T-helper 1 cell treated with Interleukin-12 subunit alpha and Interleukin-12 subunit beta and Interleukin-4 antibody, amounts not matched to agents 30 μg/mL and 1 μg/mL, for 36 hours (primary cell): ENCODE data around the gene BAD.
"Not testable (repeated sequence)": the region's sequence is repeated elsewhere in the genome, so short reads cannot be mapped to it uniquely, and the experiment has no call there.

ENCODE experiments used
- H3K27ac Mint-ChIP-seq: one replicate; pipeline ENCODE4 v1.8.0; 2021; ENCODE audit warnings: mild to moderate bottlenecking, mixed read lengths
- H3K27me3 Mint-ChIP-seq: one replicate; pipeline ENCODE4 v1.8.0; 2021; ENCODE audit warnings: low read depth, mixed read lengths
- H3K36me3 Mint-ChIP-seq: one replicate; pipeline ENCODE4 v1.8.0; 2021; ENCODE audit warnings: low read depth, mixed read lengths
- H3K4me1 Mint-ChIP-seq: one replicate; pipeline ENCODE4 v1.8.0; 2021; ENCODE audit warnings: low read depth, mixed read lengths
- H3K4me3 Mint-ChIP-seq: one replicate; pipeline ENCODE4 v1.8.0; 2021; ENCODE audit warnings: mild to moderate bottlenecking, moderate library complexity, mixed read lengths
- H3K9me3 Mint-ChIP-seq: one replicate; pipeline ENCODE4 v1.8.0; 2021; ENCODE audit warnings: mixed read lengths

BAD gene

DNA sequence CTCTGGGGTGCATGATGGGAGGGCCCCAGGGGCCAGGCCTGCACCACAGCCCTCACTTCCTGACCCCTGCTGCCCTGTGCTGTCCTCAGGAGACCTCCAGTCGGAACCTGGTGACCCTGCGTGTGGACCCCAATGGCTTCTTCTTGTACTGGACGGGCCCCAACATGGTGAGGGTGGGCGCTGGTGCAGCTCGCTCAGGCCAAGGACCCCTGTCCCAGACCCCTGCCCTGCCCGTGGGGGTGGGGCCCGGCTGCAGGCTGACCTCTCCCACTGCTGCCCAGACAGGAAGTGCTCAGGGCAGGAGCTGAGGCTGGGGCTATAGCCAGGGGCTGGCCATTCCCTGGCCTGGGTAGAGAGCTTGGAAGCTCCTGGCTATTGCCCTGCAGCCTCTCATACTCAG lies 30.1 kb downstream of the BAD start:
- Mint-ChIP-seq H3K9me3 (no peaks in the 10 kb centered on the region), H3K36me3 (peaks cover 6% of the 10 kb centered on the region), H3K4me3 (no peak overlapping the region), H3K27me3 (no peaks in the 10 kb centered on the region), H3K27ac (no peak overlapping the region), H3K4me1 (peaks cover 16% of the 10 kb centered on the region)

DNA sequence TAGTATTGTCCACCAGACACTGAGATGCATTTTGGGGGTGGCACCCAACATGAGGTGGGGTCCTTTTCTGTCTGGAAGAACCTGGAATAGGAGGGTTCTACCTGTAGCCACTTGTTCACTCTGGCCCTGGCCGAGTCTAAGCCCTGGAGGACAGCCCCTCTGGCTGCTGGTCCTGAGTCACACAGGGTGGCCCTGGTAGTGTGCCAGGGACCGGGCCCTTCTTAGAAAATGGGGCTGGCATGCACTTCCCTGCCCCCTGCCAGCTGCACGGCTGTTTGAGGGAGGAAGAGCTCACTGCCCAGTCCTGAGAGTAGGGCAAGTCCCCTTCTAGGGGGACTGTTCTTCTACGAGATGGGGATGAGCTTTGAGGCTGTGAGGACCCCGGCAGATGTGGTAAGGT lies 31.0 kb downstream of the BAD start:
- Mint-ChIP-seq H3K36me3 (peaks cover 5% of the 10 kb centered on the region), H3K9me3 (no peaks in the 10 kb centered on the region), H3K27me3 (no peaks in the 10 kb centered on the region), H3K27ac (no peak overlapping the region), H3K4me1 (peaks cover 16% of the 10 kb centered on the region), H3K4me3 (peak overlapping the region; percentile 28)

DNA sequence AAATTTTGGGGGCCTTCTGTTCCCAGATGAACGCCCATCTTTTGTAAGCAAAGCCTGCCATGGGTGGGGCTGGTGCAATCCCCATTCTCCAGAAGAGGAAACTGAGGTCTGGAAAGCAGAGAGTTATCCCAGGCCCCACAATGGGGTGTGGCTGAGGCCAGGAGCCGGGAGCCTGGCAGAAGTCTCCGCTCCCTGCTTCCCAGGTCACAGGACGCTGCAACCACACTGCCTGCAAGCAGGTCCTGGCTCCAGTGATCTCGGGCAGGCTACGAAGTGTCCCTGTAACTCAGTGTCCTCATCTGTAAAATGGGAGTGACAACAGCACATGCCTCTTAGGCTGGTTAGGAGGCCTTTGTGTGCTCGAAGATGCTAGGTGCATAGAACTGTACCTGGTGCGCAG lies 31.4 kb downstream of the BAD start:
- H3K27me3 Mint-ChIP-seq: no peaks in the 10 kb centered on the region
- peak overlapping the region; percentile 28 for H3K4me3 Mint-ChIP-seq
- no peak overlapping the region for H3K27ac Mint-ChIP-seq
- no peaks in the 10 kb centered on the region for H3K9me3 Mint-ChIP-seq
- peaks cover 5% of the 10 kb centered on the region for H3K36me3 Mint-ChIP-seq
- peaks cover 18% of the 10 kb centered on the region for H3K4me1 Mint-ChIP-seq

DNA sequence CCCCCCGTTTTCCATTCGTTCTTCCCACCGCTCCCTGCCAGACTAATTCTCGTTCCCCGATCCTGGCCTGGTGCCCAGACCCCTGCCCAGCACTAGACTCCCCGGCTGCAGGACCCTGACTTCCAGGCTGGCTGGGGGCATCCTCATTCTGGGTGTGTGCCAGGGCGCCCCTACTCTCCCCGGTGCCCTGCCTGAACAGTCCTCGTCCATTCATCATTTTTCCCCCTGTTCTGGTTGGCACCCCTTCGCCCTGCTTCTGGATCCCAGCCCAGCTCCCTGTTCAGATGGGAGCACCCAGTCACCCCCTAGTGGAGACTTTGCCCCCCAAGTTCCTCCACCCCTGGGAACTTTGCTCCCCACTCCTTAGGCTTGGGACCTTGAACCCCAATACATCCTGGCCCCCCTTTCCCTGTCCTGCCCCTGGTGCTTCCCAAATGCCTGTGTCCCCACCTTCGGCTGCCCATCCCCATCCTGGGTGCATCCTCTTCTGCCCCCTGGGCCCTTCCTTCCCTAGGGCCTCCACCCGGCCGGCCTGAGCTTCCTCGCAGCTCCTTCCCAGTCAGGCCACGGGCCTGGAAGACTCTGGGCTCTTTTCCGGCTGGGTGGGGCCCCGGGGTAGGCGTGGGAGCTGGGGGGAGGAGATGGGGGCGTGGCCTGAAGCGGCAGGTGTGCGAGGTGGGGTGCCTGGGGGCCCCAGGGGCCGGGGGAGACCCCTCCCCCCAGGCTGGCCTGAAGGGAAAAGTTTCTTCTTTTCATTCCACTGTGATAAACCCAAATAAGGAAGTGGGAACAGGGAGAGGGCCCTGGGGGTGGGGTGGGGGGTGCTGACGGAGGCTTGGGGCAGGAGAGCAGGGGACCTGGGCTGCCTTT lies 32.2 kb downstream of the BAD start:
- peak overlapping the region; percentile 71 for H3K27ac Mint-ChIP-seq
- H3K4me3 Mint-ChIP-seq: peak overlapping the region; percentile 89
- no peaks in the 10 kb centered on the region for H3K27me3 Mint-ChIP-seq
- H3K36me3 Mint-ChIP-seq: peaks cover 2% of the 10 kb centered on the region
- H3K9me3 Mint-ChIP-seq: no peaks in the 10 kb centered on the region
- H3K4me1 Mint-ChIP-seq: peaks cover 21% of the 10 kb centered on the region

DNA sequence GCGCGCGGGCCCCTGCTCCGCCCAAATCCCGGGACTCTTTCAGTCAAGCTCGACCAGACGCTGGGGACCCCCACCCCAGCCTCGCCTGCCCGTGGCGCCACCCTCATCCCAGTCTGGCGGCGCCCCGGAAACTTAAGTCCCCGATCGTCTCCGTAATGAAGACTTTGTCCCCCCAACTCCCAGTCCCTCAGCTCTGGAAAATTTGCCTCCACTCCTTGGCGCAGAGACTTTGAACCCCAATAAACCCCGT lies 32.8 kb downstream of the BAD start:
- Mint-ChIP-seq H3K9me3 (no peaks in the 10 kb centered on the region), H3K4me3 (peak overlapping the region; percentile 89), H3K36me3 (peaks cover 2% of the 10 kb centered on the region), H3K4me1 (peaks cover 21% of the 10 kb centered on the region), H3K27me3 (no peaks in the 10 kb centered on the region), H3K27ac (peak overlapping the region; percentile 71)

DNA sequence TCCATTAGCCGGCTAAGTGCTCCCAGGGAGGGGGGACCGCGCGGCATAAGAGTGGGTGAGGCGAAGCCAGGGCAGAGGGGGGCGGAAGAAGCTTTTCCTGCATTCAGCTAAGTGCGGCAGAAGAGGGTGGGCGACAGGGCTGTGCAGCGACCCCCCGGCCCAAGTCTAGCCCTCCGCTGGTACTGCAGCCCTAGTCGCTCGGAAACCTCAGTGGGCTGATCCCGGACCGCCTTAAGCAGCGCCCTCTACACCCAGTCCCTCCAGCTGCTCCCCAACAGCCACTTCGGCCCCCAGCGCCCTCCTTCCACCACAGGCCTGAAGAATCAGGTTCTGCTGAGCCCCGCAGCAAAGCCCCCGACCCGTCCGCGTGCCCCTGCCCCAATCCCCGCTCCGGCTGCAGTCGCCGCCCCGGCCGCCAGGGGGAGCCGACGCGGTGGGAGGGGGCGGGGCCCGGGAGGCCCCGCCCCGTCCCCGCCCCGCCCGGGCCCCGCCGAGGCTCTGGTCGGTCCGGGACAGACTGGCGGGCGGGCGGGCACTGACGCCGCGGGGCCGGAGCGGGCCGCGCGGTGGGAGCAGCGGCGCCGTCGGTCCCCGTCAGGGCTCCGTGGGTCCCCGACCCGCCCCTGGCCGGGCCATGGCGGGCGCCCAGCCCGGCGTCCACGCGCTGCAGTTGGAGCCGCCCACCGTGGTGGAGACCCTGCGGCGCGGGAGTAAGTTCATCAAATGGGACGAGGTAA lies 33.3 kb downstream of the BAD start, which contains the start of gene PLCB3:
TSS of gene PLCB3 (plus strand) at position 515 of the 737 bp plus-strand sequence. CDS start at position 635, 120 bp downstream.
- no peaks in the 10 kb centered on the region for H3K9me3 Mint-ChIP-seq
- H3K4me3 Mint-ChIP-seq: peak within 1 kb of the TSS; percentile 89
- no peaks in the 10 kb centered on the region for H3K27me3 Mint-ChIP-seq
- peaks cover 2% of the 10 kb centered on the region for H3K36me3 Mint-ChIP-seq
- H3K4me1 Mint-ChIP-seq: peaks cover 21% of the 10 kb centered on the region
- peak within 1 kb of the TSS; percentile 71 for H3K27ac Mint-ChIP-seq

DNA sequence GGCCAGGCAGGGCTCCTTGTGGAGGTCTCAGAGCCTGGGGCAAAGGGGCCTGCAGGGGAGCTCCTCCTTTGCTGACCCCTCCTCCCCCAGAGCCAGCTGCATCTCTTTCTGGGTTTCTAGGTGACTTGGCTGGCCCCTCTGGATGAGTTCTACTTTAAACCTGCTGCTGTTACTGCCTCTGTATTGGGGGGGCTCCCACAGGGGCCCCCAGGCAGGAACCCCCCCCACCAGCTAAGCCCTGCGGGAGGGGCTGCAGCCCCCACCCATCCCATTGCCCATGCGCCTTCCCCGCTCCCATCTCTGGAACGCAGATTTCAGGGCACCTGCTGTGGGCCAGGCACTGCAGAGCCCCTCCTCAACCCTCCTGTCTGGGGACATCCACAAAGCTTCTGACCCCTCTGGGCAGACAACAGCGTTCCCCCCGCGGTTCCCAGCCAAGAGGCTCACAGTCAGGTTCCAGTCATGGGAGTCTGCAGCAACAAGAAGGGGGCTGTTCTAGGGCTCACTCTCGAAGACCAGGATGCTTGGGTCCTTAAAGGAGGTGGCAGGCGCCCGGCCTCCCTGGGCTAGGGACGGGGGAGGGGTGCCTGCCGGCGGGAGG lies 34.0 kb downstream of the BAD start:
- Mint-ChIP-seq H3K27ac (no peak overlapping the region), H3K4me3 (peak overlapping the region; percentile 74), H3K36me3 (peaks cover 2% of the 10 kb centered on the region), H3K27me3 (no peaks in the 10 kb centered on the region), H3K9me3 (no peaks in the 10 kb centered on the region), H3K4me1 (peaks cover 23% of the 10 kb centered on the region)

DNA sequence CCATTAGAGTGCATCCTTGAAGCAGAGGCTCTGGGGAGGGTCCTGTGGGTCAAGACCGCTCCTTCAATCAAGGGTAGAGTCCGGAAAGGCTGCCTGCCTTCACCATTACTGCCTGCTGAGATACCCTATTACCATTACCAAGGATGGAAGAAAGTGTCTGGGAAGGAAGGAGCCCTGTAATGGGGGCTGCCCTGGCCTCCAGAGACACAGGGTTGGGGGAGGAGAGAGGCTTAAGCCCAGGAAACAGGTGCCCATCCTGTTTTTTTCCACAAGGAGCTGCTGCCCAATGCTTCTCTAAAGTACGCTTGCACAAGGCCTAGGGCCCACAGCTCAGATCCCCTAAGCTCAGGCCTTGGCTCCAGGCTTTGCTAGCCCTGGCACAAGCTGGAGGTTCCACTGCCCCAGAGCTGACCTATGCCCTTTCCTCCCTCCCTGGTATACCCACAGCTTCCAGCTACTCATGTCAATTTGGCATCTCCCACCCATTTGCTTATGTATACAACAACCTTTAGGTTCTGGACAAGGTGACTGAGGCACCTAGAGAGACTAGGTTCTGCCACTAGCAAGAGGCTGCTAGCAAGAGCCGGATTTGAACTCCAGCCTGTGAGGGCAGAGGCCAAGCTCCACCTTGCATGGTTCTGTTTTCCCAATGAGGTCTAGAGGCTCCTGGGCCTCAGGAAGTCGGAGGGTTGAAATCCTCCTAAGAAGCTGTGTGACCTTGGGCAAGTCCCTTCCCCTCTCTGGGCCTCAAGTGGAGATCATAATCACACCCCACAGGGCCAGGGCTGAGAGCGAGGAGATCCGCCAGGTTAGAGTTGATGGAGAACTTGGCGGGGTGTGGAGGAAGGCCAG lies 34.7 kb downstream of the BAD start:
- Mint-ChIP-seq H3K36me3 (no peaks in the 10 kb centered on the region), H3K27me3 (no peaks in the 10 kb centered on the region), H3K4me3 (peak overlapping the region; percentile 59), H3K9me3 (no peaks in the 10 kb centered on the region), H3K4me1 (peaks cover 27% of the 10 kb centered on the region), H3K27ac (no peak overlapping the region)

DNA sequence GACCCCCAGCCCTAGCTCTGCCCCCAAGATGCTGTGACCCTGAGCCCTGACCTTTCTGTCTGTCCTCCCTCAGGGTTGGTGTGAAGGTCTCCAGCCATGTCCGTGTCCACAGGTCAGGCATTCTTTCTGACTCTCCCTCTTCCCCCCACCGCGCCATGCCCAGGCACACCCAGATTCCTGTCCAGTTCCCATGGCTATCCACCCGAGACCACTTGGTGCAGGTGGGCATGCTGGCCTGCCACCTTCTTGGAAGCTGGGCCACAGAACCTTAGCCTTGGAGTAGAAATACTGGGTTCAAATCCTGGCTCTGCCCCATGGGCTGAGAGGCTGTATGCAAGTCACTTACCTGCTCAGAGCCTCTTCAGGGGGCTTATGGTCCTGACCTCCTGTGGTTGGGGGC lies 35.4 kb downstream of the BAD start:
- Mint-ChIP-seq H3K4me1 (peaks cover 27% of the 10 kb centered on the region), H3K27me3 (no peaks in the 10 kb centered on the region), H3K36me3 (no peaks in the 10 kb centered on the region), H3K27ac (no peak overlapping the region), H3K9me3 (no peaks in the 10 kb centered on the region), H3K4me3 (no peak overlapping the region)

DNA sequence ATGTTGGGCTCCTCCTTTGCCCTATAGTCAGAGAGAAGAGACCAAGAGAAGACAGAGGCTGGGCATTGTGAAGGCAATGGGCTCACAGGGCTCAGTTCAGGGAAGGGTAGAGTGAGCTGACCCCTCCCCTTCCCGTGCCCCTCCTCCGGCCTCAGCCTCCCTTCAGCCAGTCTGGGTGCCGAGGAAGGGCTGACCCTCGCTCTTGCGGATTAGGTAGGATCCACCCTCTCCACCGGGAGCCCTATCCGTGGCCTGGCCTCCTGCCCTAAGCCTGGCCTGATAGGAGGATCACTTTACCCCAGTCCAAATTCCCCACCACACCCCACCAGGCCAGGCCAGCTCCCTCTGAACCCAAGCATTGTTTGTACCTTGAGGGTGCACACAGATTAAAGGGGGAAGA lies 35.9 kb downstream of the BAD start:
- H3K27me3 Mint-ChIP-seq: no peaks in the 10 kb centered on the region
- H3K4me3 Mint-ChIP-seq: peak overlapping the region; percentile 75
- H3K36me3 Mint-ChIP-seq: no peaks in the 10 kb centered on the region
- H3K27ac Mint-ChIP-seq: no peak overlapping the region
- H3K9me3 Mint-ChIP-seq: no peaks in the 10 kb centered on the region
- H3K4me1 Mint-ChIP-seq: peaks cover 25% of the 10 kb centered on the region

DNA sequence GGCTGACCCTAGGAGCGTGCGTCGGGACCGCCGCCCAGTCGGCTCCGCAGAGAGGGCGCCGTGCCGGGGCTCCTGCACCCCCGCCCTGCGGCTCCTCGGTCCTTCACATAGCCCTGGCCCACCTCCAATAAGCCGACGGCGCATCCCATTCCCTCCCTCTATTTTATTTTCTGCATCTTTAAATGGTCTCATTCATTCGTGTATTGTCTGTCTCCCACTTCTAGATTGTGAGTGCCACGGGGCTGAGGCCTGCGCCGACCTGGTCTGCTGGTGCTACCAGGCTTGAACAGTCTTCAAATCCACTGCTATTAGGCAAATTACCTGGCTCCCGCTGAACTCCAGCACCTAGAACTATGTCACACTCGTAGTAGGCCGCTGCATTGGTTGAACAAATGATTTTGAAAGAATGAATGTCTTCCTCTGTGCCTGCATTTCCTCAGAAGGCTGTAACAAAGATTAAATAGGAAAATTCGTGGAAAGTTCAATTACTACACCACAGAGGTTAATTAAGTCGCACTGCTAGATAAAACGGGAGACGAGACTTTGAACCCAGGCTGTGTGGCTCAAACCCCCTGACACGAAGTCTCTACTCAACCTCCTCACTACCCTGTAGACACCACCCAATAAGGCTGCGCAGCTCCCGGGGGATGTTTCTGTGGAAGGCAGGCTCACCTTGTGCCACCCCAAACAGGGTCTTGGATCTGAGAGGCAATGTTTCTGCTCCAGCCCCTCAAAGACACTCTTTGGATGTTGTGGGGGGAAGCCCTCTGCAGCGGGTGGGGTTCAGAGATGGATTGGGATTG lies 36.5 kb downstream of the BAD start:
- no peaks in the 10 kb centered on the region for H3K36me3 Mint-ChIP-seq
- H3K27me3 Mint-ChIP-seq: no peaks in the 10 kb centered on the region
- peaks cover 29% of the 10 kb centered on the region for H3K4me1 Mint-ChIP-seq
- H3K9me3 Mint-ChIP-seq: no peaks in the 10 kb centered on the region
- H3K27ac Mint-ChIP-seq: peak overlapping the region; percentile 36
- H3K4me3 Mint-ChIP-seq: peak overlapping the region; percentile 75

DNA sequence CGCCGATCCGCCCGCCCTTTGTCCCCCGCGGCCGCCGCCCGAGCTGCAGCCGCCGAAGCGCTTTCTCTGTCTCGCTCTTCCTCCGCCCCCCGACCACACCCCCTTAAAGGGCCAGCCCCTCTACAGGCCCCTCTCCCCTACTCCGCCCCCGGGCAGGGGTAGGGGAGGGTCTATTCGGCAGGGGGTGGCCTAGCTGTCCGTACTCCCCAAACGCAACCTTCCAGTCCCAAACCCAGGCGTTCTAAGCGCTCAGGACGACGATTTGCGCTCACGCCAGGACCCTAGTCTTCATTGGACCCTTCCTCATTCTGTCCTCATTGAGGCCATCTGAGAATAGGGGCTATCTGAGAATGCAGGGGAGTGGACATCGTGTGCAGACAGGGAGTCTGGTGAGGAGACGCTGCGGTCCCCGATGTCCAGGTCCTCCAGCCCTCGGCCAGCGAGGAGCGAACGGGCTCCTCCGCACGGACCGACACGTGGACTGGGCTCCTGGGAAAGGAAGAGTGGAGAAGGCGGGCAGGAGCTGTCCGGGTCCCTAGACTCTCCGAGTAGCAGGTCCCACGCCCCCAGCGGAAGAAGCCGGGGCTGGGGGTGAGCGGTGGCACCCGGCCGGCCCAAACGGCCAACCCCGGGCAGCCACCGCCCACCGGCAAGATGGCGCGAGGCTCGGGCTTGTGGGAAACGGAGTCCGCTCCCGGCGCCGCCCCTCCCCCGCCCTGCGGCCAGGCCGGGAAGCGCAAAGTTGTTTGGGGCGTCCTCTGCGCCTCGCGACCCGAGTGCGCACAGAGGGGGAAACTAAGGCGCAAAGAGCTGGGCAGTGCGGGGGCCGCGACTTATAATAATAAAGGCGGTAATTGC lies 37.4 kb downstream of the BAD start, which contains the start of gene PPP1R14B:
TSS of gene PPP1R14B (minus strand) at position 73 of the 858 bp plus-strand sequence. CDS start 270 bp downstream, outside the sequence.
- Mint-ChIP-seq H3K27me3 (no peaks in the 10 kb centered on the region), H3K27ac (peak within 1 kb of the TSS; percentile 79), H3K4me3 (peak within 1 kb of the TSS; percentile 88), H3K4me1 (peaks cover 32% of the 10 kb centered on the region), H3K36me3 (no peaks in the 10 kb centered on the region), H3K9me3 (no peaks in the 10 kb centered on the region)

DNA sequence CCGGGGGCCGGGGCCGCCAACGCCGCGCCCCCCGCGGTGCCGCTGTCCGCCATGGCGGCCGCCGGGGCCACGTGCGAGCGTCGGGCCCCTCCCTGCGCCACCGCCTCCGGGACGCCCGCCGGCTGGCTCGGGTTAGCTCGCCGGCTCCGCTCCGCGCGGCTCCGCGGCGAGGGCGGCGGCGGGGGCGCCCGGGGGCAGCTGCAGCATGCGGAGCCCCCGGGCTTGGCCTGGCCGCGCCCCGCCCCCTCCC lies 37.9 kb downstream of the BAD start:
- H3K4me1 Mint-ChIP-seq: peaks cover 28% of the 10 kb centered on the region
- peak overlapping the region; percentile 88 for H3K4me3 Mint-ChIP-seq
- H3K9me3 Mint-ChIP-seq, H3K27ac Mint-ChIP-seq, H3K27me3 Mint-ChIP-seq, H3K36me3 Mint-ChIP-seq: not testable (repeated sequence)
